B cell (primary cell): Measurements from ENCODE around the gene ADGRL2.

Experiments
- CTCF ChIP-seq: fragments of 200-600 bp; IDR thresholded peaks from one replicate; pipeline ENCODE4 v1.8.0; 2022; ENCODE audit warnings: antibody characterized with exemption, mild to moderate bottlenecking
- EZH2 ChIP-seq: IDR thresholded peaks from 2 replicates; pipeline ENCODE4 v1.6.1; 2012; ENCODE audit warnings: borderline replicate concordance, low read depth, mild to moderate bottlenecking, moderate library complexity, low read length; ENCODE audit not compliant: insufficient read depth, poor library complexity, severe bottlenecking

- no peak for TF ChIP-seq CTCF
- no peak for TF ChIP-seq EZH2
These were observed 50.5 kb downstream of the ADGRL2 start for GRCh38 chr1:81851217-81851616.
